PC-9 (cell line): Measurements from ENCODE around the gene EPB41L2. TPM values are rescaled to one million over a fixed set of nuclear protein-coding genes. Genes with fewer than 3 reads are reported as not detected.

ENCODE experiments used
- BruUV-seq: library from RNA; stranded (reverse); fragments of 400-500 nt; replicated peaks from 2 replicates; lab custom pipeline; 2021; lab: Mats Ljungman, UMichigan
- CTCF ChIA-PET: fragments of 300-600 bp; sonication (Branson Sonifier 250); formaldehyde crosslinking; loops from one replicate; lab custom pipeline; 2022; ENCODE audit warnings: antibody characterized with exemption; lab: Charles Lee
- POLR2A ChIA-PET: fragments of 300-600 bp; sonication (Branson Sonifier 250); formaldehyde crosslinking; loops from one replicate; lab custom pipeline; 2022; ENCODE audit warnings: antibody characterized with exemption; ENCODE audit not compliant: unreplicated experiment; lab: Charles Lee
- DNase-seq, 2 experiments: peaks; one replicate each; pipeline versions ENCODE4 v3.0.0 to v3.0.0-alpha.2; 2015 to 2022; ENCODE audit warnings: mixed read lengths in 1 of 2
- H2AFZ ChIP-seq: fragments of 200-600 bp; sonication (generic); 2 replicates; pipeline ENCODE4 v1.8.1; 2017; ENCODE audit warnings: antibody characterized with exemption
- H3F3A ChIP-seq: fragments of 200-600 bp; sonication (generic); 2 replicates; pipeline ENCODE4 v1.8.1; 2017; ENCODE audit warnings: antibody characterized with exemption, mild to moderate bottlenecking, low read depth; ENCODE audit not compliant: insufficient read depth
- H3K27ac ChIP-seq: fragments of 200-600 bp; sonication (generic); 2 replicates; pipeline ENCODE4 v1.6.1; 2016; ENCODE audit warnings: mixed run types
- H3K27me3 ChIP-seq: fragments of 200-600 bp; sonication (generic); 2 replicates; pipeline ENCODE4 v1.6.1; 2016; ENCODE audit warnings: low read depth, mixed run types; ENCODE audit not compliant: insufficient read depth
- H3K36me3 ChIP-seq: fragments of 200-600 bp; sonication (generic); 2 replicates; pipeline ENCODE4 v1.6.1; 2016; ENCODE audit warnings: low read depth, mixed run types
- H3K4me1 ChIP-seq: fragments of 200-600 bp; sonication (generic); replicated peaks from 2 replicates; pipeline ENCODE4 v1.6.1; 2016; ENCODE audit warnings: mixed run types; ENCODE audit not compliant: insufficient read depth
- H3K4me2 ChIP-seq: fragments of 200-600 bp; sonication (generic); 2 replicates; pipeline ENCODE4 v1.6.1; 2017; ENCODE audit warnings: mixed run types
- H3K4me3 ChIP-seq: fragments of 200-600 bp; sonication (generic); 2 replicates; pipeline ENCODE4 v1.6.1; 2016; ENCODE audit warnings: mixed run types
- H3K79me2 ChIP-seq: fragments of 200-600 bp; sonication (generic); 2 replicates; pipeline ENCODE4 v1.6.1; 2017; ENCODE audit warnings: low read depth, mixed run types
- H3K9me2 ChIP-seq: fragments of 200-600 bp; sonication (generic); 2 replicates; pipeline ENCODE4 v1.8.1; 2017; ENCODE audit warnings: mild to moderate bottlenecking; ENCODE audit not compliant: insufficient read depth
- H3K9me3 ChIP-seq: fragments of 200-600 bp; sonication (generic); 2 replicates; pipeline ENCODE4 v1.8.1; 2016; ENCODE audit warnings: low read depth; ENCODE audit not compliant: insufficient read depth
- H4K20me1 ChIP-seq: fragments of 200-600 bp; sonication (generic); 2 replicates; pipeline ENCODE4 v1.8.1; 2017; ENCODE audit not compliant: insufficient read depth
- CTCF ChIP-seq: fragments of 200-600 bp; sonication (generic); conservative IDR thresholded peaks from 2 replicates; pipeline ENCODE4 v1.6.1; 2017; ENCODE audit warnings: mixed run types, antibody characterized with exemption, mild to moderate bottlenecking, moderate library complexity
- EZH2 ChIP-seq: fragments of 200-600 bp; sonication (generic); IDR thresholded peaks from 2 replicates; pipeline ENCODE4 v1.8.0; 2017; ENCODE audit warnings: antibody characterized with exemption, low read depth
- intact Hi-C: fragments of 100-400 bp; cut with micrococcal nuclease; formaldehyde crosslinking; loops from one replicate; pipeline ENCODE4 v1.10.0; 2022; ENCODE audit not compliant: unreplicated experiment
- total RNA-seq: library from RNA; stranded (reverse); gene quantifications from 2 replicates; pipeline ENCODE4 v1.2.3, GENCODE V29; 2021

EPB41L2 gene
- total RNA-seq, 1 experiment from 2014 or later, result 67.4 TPM

DNA sequence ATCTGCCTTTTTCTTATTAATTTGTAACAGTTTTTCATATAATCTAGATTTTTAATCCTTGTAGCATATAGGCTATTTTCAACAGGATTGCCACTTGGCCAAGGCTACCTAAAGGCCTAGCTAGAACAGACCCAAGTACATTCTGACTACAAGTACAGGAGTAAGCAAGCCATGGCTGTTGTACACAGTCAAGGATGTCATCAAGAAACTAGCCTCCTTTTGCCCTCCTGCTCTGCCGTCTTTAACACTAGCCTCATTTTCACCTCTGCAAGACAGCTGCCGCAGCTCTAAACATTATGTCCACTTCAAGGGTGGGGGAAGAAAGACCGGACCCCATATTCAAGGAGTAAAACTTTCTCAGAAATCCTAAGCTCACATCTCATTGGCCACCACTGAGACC, 45.1 kb downstream of the EPB41L2 start:
- Histone ChIP-seq H3K9me2 (no peaks in the 10 kb centered on the region), H3K27me3 (no peaks in the 10 kb centered on the region), H3K79me2 (no peaks in the 10 kb centered on the region), H3K36me3 (no peaks in the 10 kb centered on the region), H3K9me3 (no peaks in the 10 kb centered on the region), H3K4me2 (no peak overlapping the region), H2AFZ (no peak overlapping the region), H3K4me1 (no peaks in the 10 kb centered on the region), H4K20me1 (no peaks in the 10 kb centered on the region), H3K4me3 (no peak overlapping the region), H3K27ac (no peak overlapping the region), H3F3A (no peaks in the 10 kb centered on the region)
- ChIA-PET POLR2A (no interaction called here), CTCF (no interaction called here)
- no peak for TF ChIP-seq CTCF
- no peak for TF ChIP-seq EZH2
- BruUV-seq, result no TSS peak
- no peak for DNase-seq
- intact Hi-C loops, result no loop called here

DNA sequence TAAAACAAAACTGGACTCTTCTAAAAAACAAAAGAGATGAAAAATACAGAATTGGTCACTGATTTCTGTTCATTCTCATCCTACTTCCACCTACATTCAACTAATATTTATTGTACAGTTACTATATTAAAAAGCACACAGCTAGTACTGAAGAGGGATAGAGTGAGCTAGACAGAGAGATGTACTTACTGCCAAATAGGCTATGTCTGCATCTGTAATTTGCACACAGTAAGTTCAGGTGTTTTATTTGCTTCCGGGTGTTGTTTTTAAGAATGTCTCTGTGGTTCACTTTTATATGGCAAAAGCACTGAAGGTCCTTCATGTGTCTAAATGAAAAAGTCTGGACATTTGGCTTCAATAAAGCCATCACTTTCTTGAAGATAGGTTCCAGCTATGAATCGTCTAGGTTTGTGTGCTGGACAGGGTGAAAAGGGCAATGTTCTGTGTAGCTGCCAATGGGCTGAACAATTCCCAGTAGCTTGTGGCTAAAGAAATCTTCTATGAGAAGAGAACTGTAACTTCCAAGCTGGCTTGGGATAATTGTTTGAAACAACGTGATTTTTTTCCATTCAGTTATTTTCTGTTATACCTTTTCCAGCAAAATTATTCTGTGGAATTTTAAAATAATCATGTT, 47.3 kb downstream of the EPB41L2 start:
- no peaks in the 10 kb centered on the region for H3K9me2 ChIP-seq
- no peaks in the 10 kb centered on the region for H4K20me1 ChIP-seq
- H3K9me3 ChIP-seq, result no peaks in the 10 kb centered on the region
- no peak overlapping the region for H3K4me2 ChIP-seq
- H2AFZ ChIP-seq, result no peak overlapping the region
- H3F3A ChIP-seq, result no peaks in the 10 kb centered on the region
- no peaks in the 10 kb centered on the region for H3K79me2 ChIP-seq
- no TSS peak for BruUV-seq
- H3K27ac ChIP-seq, result no peak overlapping the region
- ChIA-PET POLR2A (interaction anchor here (0.6 kb wide), 2 partner anchors 24 to 708 kb away, joined by 5 to 8 read pairs; no protein-coding TSS in a partner anchor), CTCF (no interaction called here)
- DNase-seq, result no peak
- H3K27me3 ChIP-seq, result no peaks in the 10 kb centered on the region
- H3K36me3 ChIP-seq, result no peaks in the 10 kb centered on the region
- TF ChIP-seq CTCF, result no peak
- no peak for TF ChIP-seq EZH2
- intact Hi-C loops, result no loop called here
- no peak overlapping the region for H3K4me3 ChIP-seq
- H3K4me1 ChIP-seq, result no peaks in the 10 kb centered on the region

GRCh38 chr6:131015025-131015591, 47.9 kb downstream of the EPB41L2 start:
- Histone ChIP-seq H3K4me1 (no peaks in the 10 kb centered on the region), H2AFZ (no peak overlapping the region), H3K4me3 (no peak overlapping the region), H3K79me2 (no peaks in the 10 kb centered on the region), H3K36me3 (no peaks in the 10 kb centered on the region), H3K9me2 (no peaks in the 10 kb centered on the region), H3K27ac (no peak overlapping the region), H3F3A (no peaks in the 10 kb centered on the region), H3K4me2 (no peak overlapping the region), H3K27me3 (no peaks in the 10 kb centered on the region), H4K20me1 (no peaks in the 10 kb centered on the region), H3K9me3 (no peaks in the 10 kb centered on the region)
- TF ChIP-seq EZH2 (no peak), CTCF (no peak)
- no peak for DNase-seq
- intact Hi-C loops, result no loop called here
- POLR2A ChIA-PET, result no interaction called here
- BruUV-seq, result no TSS peak
- CTCF ChIA-PET, result no interaction called here
